GM10266 (cell line): ENCODE data around the gene MEFV.
"Not testable (repeated sequence)": the region's sequence is repeated elsewhere in the genome, so short reads cannot be mapped to it uniquely, and the experiment has no call there.

Experiments
- DNase-seq: peaks from one replicate; pipeline ENCODE4 v3.0.0; 2012; ENCODE audit errors: extremely low spot score
- TF ChIP-seq, protein P1 (sequence below): IDR thresholded peaks from 2 replicates; pipeline ENCODE4 v1.5.1; 2012; ENCODE audit warnings: mild to moderate bottlenecking, low read depth; ENCODE audit not compliant: control insufficient read depth, insufficient read depth; ENCODE audit errors: missing control alignments

The MEFV gene

DNA sequence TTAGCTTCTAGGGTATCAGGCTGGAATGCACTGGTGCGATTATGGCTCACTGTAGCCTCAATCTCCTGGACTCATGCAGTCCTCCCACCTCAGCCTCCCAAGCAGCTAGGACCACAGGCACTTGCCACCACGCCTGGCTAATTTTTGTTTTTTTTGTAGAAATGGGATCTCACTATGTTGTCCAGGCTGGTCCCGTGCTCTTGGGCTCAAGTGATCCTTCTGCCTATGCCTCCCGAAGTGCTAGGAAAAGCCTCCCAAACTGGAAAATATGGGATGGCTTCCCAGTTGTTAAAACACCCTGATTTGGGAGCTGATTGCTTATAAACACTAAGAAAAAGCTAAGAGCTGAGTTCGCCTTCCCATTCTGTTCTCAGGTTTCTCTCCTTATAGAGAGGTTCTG lies 20.2 kb upstream of the MEFV start:
- no peak for DNase-seq
- TF ChIP-seq, protein P1, sequence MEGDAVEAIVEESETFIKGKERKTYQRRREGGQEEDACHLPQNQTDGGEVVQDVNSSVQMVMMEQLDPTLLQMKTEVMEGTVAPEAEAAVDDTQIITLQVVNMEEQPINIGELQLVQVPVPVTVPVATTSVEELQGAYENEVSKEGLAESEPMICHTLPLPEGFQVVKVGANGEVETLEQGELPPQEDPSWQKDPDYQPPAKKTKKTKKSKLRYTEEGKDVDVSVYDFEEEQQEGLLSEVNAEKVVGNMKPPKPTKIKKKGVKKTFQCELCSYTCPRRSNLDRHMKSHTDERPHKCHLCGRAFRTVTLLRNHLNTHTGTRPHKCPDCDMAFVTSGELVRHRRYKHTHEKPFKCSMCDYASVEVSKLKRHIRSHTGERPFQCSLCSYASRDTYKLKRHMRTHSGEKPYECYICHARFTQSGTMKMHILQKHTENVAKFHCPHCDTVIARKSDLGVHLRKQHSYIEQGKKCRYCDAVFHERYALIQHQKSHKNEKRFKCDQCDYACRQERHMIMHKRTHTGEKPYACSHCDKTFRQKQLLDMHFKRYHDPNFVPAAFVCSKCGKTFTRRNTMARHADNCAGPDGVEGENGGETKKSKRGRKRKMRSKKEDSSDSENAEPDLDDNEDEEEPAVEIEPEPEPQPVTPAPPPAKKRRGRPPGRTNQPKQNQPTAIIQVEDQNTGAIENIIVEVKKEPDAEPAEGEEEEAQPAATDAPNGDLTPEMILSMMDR = no peak

DNA sequence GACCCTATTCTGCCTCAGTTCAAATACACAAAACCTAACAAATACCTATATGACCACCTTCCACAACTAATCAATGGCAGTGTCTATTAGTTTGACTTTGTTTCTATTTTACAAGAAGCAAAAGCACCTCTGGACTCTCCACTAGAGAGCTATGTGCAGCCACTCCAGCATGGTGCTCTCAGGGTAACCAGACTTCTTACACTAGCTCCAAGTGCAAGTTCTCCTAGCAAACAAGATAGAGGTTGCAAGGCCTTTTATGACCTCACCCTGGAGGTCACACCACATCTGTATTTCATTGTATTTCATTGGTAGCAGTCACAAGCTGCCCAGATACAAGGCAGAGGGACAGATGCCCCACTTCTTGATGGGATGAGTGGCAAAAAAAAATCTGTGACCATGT lies 18.5 kb upstream of the MEFV start:
- TF ChIP-seq, protein P1 = no peak
- no peak for DNase-seq

DNA sequence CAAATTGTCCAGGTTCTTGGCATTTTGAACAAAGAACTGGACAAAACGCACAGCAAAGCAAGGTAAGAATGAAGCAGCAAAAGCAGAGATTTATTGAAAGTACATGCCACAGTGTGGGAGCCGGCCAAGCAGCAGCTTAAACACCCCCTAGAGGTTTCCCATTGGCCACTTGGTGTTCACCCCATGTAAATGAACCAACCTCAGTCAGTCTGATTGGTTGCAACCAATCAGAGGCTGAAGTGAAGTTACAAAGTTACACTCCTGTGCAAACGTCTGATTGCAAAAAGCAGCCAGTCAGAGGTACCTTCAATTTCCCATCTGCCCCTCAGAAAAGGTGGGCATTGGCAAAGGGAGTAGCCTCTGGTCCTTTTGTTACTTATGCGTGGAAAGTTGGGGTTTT lies 18.1 kb upstream of the MEFV start:
- DNase-seq = no peak
- TF ChIP-seq, protein P1 = no peak

DNA sequence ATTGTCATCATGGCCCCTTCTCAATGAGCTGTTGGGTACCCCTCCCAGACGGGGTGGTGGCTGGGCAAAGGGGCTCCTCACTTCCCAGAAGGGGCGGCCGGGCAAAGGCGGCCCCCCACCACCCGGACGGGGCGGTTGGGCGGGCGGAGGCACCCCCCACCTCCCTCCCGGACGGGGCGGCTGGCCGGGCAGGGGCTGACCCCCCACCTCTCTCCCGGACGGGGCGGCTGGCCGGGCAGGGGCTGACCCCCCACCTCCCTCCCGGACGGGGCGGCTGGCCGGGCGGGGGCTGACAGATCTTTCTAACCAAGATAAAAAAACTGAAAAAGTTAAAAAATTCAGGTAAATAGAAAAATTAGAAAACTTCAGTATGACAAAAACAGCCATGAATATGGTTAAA lies 14.8 kb upstream of the MEFV start:
- DNase-seq = not testable (repeated sequence)

DNA sequence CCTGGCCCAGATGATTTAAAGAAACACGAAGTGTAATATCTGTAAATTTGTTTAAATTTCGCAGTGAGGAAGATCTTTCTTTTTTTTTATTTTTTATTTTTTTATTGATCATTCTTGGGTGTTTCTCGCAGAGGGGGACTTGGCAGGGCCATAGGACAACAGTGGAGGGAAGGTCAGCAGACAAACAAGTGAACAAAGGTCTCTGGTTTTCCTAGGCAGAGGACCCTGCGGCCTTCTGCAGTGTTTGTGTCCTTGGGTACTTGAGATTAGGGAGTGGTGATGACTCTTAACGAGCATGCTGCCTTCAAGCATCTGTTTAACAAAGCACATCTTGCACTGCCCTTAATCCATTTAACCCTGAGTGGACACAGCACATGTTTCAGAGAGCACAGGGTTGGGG lies 14.3 kb upstream of the MEFV start:
- not testable (repeated sequence) for DNase-seq

DNA sequence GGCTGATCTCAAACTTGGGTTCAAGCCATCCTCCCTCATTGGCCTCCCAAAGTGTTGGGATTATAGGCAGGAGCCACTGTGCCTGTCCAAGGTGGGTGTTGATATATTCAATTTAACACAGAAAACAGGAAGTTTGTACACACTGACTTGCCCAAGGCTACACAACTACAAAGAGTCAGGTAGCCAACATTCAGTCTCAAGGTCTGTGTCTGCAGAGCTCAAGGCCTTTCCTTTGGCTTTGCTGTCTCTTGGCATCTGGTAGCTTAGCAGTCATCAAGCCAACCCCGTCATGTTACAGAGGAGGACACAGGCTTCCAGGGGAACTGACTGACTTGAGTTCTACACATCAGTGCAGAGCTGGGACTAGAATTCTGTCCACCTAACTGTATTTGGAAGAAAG lies 11.9 kb upstream of the MEFV start:
- no peak for DNase-seq
- TF ChIP-seq, protein P1 = no peak

DNA sequence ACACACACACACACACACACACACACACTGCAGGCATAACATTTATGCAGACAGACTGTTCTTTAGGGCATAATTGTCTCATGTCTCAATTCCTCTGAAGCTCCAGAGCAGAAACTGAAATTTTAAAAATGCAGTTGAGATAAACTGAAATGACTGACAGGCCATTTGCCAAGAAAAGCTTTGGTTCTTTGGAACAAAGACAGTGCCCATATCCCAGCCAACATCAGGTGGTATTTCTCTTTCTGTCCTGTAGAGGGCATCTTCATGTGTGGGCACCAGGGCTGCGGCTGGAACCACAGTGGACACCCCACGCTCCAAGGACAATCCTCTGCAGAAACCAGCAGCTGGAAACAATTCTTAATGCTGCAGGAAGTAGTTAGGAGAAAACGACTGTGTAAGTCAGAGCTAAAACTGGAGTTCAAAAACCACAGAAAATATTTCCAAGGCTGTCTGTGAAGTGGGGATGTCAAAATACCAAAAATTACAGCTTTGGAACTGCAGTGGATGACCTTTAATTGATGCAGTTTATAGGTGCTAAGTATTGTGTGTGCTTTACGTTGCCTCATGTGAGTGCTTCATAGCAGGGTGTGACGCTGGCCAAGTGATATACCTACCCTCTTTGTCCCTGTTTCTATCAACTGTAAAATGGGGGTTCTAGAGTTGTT lies 10.6 kb upstream of the MEFV start:
- DNase-seq = no peak

DNA sequence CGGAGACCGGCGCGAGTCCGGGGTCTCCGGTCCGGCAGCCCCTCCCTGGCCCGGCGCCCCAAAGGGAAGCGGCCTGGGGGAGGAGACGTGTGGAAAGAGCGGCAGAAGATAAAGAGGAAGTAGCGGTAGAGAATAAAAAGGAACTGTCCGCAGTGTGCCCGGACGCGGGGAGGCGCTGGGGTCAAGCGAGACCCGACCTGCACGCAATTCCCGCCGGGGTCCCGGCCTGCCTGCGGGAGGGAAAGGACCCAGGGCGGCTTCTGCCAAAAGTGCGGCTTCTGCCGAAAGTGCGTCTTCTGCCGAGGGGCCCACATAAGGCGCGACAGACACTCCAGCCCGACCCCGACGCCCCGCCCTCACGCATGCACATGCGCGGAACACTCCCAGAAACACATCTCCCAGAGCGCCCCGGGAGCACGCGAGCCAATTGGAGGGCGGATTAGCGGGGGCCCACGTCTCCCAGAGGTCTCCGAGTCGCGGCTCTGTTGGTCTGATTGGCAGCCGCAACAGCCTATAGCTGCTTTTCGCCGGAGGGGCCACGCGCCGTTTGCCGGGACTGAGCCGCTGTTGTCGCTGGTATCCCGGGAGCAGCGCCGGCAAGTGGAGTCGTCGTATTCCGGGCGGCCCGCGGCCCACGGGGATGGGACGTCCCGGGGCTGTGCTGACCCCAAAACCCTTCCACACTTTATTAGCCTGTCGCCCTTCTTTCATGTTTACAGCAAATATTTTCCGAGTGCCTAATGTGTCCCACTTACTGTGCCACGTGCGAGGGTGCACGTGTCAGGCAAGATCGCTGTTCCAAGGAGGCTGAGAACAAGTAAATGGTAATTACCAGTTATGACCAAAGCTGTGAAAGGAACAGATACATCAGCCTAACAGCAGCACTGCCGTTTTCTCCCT lies 8.0 kb upstream of the MEFV start:
- TF ChIP-seq, protein P1 = peak; percentile 52
- peak; percentile 98 for DNase-seq

More for the DNA sequence above, 10.6 kb upstream of the MEFV start:
- TF ChIP-seq, protein P1 = peak; percentile 34
